T-helper 1 cell (primary cell): ENCODE results near the gene FDCSP.
A peak's percentile ranks its signal among the peaks of the same experiment; 100 is the strongest.
"Not testable (repeated sequence)": the region's sequence is repeated elsewhere in the genome, so short reads cannot be mapped to it uniquely, and the experiment has no call there.

Experiments
- DNase-seq, 5 donors: peaks; one replicate each; pipeline ENCODE4 v3.0.0-alpha.2; 2012 to 2020
- total RNA-seq, 4 donors: gene quantifications; one replicate each; lab custom pipeline; 2026; lab: John Stamatoyannopoulos, UW

FDCSP gene
- 0 reads per million in 4 donors for total RNA-seq

DNA sequence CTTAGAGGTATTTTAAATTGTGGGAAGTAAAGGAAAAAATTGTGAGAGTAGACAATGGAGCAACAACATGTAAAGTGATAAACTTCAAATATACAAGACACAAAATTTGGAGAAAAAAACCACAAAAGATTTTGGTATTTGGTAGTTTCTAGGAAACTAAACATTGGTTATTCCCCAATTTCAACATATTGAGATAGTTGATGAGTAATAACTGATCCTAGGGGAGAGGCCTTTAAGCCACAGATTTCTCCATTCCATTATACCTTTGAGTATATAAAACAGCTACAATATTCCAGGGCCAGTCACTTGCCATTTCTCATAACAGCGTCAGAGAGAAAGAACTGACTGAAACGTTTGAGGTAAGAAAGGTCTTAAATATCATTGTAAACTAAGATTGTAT is at the start of gene FDCSP:
TSS of gene FDCSP (plus strand) at position 301 of the 400 bp plus-strand sequence. CDS start 5,071 bp downstream, outside the sequence.
- DNase-seq, result no peak

DNA sequence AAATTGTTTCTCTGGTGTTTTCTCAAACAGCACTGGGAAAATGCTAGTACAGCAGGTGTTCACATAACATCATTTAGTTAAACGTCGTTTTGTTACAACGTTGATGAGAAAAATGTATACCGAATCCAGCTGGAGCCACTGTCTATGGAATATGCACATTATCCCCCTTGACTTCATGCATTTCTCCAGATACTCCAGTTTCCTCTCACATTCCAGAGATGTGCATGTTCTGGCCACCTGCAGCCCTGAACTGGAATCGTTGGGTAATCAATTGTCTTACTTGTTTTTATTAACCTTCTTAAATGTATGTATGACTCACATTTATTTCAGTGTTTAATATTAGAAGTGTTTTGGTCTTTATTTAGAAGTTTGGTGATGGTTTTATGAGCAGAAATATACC is 48.8 kb upstream of the FDCSP start:
- no peak for DNase-seq

DNA sequence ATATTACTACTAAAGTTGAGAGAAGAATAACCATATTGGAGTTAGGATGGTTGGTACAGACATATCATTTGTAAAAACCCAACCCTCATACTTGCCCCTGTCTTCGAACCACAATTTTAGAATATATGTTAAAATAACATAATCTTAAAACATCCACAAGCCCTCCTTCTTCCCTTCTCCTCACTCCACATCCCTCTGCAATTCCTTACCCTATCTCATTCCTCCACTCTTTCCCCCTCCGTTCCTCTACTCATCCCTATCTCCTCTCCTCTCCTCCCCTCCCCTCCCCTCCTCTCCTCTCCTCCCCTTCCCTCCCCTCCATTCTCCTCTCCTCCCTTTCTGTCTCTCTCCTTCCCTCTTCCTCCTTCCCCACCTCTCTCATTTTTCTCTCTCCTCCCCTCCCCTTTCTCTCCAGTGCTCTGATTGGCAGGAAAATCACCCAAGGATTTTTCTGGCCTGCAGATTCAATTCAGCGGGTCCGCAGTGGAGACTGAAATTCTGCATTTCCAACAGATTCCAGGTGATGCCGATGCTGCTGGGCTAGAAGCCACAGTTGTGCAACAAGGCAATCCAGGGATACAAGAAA is 47.8 kb upstream of the FDCSP start:
- DNase-seq, result no peak

DNA sequence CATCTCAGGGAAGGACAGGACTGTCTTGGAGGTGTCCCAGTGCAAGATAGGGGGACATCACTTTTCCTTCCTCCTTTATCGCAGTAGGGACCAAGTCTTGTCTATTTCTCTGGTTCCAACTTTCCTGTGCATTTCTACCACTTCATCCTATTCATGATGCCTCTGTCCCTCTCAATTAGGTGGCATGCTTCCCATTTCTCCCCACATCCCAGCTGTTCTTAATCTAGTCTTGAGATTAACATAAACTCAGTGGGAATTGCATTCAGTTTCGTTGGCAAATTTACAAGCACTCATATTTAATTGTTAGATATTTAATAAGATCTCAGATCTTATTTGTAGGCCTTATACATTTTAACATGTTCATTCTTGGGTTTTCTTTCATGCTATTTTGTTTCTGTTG is 46.1 kb upstream of the FDCSP start:
- no peak for DNase-seq

DNA sequence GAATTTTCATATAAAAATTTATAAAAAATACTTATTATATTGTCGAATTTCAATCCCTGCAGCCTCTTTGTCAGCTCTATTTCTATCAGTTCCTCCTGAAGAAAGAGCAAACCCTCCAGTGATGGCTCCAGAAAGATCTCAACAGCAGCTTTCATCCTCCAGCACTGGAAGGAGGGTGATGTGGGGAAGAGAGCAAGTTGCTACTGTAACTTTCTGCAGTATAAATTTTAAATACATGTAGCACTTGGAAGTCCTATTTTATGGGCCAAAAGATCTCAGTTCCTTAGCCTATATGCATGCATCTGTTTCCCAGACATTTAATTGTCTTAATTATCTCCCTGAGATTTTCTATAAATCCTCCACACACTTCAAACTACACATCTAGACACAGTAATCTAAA is 44.1 kb upstream of the FDCSP start:
- DNase-seq, result no peak

DNA sequence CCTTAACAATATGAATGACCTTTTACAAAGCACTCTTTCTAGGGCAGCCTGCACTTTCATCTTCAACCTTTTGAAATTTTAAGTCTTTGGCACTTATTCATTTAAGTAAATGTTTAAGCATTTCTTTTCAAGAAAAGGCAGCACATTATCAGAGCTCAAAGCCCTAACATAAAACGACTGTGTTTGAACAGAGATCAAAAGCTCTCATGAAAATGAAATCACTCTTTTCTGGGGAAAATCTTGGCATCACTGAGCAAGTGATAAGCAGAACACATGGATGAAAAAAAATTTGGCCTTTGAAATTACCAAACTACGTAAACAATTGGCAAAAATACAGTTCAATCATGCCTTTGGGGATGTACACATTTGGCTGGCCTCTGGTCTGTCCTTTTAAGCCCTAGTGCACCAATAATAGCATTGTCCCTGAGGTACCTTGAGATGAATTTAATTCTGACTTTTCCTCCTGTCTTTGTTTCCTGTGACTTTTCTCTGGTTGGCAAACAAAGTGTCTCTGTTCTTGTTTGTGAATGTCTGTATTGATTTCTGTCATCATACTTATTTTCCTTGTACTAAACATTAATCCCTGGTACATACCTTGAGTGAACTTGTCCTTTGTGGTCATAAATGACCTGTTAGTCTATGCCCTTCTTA is 43.3 kb upstream of the FDCSP start:
- DNase-seq, result no peak

DNA sequence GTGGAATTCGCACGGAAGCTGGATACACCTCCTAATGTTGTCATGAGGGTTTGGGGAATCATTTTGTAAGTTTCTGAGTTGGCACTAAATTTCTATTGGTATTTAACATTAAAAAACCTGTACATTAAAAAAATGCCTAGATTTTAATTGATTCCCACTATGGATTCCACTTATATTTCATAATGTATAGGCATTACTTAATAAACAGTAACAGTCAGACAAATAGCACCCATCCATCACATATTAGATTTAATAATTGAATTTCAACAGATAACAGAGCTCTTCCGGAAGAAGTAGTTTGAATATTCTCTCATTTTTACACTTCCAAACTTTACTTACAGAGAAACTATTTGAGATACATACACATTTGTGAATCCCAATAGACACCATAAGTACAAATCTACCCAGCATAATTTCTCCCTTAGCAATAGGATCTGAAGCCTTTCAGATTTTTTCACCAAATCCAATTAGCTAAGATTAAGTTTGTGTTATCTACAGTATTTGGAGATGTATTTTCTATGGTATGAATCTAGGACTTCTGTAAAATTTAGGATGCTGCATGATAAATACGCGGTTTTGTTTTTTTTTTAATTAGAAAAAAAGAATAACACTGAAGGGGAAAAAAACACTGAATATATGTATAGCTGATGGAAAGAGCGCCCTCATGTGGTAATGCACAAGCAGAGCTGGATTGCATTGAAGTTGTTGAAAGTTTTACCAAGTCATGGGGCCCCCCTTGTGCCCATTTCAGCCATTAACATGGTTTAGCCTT is 42.6 kb upstream of the FDCSP start:
- peak in 1 of 5 donors; percentile 19 for DNase-seq

DNA sequence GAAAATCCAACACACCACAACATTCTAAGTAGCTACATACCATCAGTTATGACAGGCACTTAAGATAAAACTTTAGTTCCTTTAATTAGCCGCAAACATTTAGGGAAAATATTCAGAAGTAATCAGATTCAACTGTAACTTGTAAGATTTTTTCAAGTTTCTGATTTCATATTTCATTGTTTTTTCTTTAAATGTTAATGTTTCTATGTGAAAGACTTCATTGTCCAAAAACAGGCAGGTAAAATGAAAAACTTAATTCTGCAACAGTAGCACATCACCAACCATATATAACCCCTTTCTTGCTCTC is 42.0 kb upstream of the FDCSP start:
- DNase-seq, result no peak

DNA sequence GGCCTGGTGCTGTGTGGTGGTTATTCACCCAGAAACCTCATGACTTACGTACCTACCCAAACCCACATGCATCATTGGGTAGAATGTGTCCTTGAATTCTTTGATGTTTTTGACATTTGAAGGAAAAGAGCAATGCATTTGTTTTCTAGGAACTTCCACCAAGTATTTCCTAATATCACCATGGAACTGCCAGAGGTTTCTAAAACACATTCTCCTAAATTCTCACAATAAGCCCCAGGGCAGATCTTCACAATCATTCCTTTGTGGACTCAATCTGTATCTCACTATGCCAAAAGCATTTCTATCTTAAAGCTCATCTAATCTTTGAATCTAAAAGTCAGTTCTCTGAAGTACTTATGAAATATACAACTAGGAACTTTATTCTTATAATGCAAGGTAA is 38.7 kb upstream of the FDCSP start:
- no peak for DNase-seq

DNA sequence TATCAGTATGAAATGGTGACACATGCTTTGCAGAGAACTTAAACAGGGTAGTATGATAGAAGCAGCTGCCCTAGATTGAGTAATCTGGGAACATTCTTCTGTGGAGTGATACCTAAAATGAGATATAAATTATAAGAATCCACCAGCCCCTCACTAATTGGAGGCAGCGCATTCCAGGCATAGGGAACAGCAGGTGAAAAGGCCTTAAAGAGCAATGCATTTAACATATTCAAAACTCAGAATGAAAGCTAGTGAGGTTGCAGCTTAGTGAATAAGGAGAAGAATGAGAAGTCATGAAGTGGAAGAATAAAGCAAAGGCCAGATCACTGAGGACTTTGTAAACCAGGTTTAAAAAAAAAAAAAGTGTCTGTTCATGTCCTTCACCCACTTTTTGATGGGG is 35.3 kb upstream of the FDCSP start:
- no peak for DNase-seq

DNA sequence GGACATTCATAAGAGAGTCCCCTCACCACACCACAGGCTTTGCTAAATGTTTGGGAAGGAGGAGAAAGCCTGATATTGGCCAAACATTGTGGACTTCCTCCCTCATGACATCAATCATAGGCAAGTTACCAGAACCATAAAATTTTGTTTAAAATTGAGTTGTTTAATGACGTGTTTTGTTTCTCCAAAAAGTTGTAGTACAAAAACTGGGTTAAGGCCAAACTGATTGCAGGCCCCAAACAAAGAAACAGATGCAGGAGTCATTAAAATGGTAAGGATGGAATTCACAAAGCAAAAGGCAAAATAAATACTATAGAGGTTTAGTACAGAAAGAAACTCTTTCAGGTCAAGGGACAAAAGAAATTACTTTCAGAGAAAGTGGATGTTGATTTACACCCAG is 34.3 kb upstream of the FDCSP start:
- DNase-seq, result no peak

DNA sequence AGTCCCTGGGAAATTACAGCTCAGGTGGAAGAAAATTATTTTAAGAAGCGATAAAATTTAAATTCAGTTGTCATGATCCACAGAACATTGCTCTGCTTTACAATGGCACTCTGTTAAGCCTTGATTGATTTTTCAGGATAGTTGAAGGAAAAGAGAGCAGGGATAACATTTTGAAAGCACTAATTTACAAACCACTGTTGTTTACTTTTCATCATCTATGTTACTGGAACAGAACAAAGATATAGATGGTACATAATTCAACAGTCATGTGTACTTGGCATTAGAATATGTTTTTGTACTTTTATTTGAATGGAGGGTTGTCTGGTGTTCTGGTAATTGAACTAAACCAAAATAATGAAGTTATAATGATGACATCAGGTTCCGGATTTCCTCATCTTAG is 33.0 kb upstream of the FDCSP start:
- no peak for DNase-seq

DNA sequence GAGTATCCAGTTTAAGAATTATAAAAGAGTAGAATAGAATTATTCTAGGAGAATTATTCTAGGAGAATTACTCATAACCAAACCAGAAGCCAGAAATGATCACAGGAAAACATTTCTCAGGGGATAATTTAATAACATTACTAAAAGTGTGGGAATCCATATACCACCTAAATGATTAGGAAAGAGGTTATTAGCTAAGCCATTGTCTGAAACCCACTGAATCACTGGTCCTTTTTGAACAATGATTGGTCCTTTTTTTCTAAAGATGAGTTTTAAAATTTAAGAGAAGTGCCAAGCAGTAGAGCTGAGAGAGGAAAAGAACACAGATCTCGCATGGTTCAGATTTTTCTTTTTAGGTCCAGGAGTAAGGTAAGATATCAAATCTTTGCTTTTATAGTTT is 30.5 kb upstream of the FDCSP start, which contains the start of gene ODAM:
TSS of gene ODAM (plus strand) at position 301 of the 400 bp plus-strand sequence. CDS start 819 bp downstream, outside the sequence.
- no peak for DNase-seq

DNA sequence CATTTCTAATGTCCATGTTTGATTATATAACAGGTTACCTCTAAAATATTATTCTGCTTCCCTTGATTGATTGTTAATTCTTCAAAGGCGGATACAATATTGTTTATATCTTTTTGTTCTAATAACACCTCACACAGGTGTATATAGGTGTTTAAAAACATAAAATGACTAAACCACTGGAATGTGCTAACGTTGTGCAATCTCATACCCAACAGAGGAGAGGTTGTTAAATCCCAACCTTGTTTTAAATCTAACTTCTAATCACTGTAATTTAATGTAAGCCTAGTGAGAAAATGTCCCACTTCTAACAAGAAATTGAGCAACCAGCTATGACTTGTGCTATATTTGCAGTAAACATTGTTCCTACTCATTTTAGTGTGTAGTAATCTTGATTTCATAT is 29.1 kb upstream of the FDCSP start:
- no peak for DNase-seq

DNA sequence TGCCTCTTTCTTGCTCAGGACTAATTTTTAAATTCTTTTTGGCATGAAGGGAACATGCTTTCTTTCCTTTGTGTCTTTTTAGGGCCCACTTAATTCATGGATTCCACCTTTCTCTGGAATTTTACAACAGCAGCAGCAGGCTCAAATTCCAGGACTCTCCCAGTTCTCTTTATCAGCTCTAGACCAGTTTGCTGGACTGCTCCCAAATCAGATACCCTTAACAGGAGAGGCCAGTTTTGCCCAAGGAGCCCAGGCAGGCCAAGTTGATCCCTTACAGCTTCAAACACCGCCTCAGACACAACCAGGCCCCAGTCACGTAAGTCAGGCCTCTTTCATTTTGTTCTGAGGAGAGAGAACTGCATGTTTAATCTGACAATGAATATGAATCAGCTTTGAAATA is 28.1 kb upstream of the FDCSP start:
- no peak for DNase-seq

DNA sequence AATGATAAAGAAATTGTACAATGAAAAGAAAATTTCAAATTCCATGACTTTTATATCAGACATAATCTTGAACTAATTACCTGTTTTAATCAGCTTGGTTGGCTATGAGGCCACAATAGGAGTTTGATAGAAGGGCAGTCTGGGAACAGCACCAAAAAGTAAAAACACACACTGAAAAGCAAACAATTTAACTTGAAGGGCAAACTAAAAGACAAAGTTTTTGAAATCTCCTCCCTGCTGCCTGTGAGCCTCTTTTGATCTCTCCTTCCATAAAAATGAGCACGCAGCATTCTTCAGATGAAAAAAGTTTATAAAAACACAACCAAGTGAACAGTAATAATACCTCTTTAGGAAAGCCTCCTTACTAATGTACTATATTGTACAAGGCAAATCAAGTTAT is 22.3 kb upstream of the FDCSP start:
- DNase-seq, result no peak

DNA sequence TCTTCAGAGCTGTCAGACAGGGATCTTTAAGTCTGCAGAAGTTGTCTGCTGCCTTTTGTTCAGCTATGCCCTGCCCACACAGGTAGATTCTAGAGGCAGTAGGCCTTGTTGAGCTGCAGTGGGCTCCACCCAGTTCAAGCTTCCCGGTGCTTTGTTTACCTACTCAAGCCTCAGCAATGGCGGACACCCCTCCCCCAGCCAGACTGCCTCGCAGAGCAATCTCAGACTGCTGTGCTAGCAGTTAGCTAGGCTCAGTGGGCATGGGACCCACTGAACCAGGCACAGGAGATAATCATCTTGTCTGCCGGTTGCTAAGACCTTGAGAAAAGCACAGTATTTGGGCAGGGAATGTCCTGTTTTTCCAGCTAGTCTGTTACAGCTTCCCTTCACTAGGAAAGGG is 13.2 kb upstream of the FDCSP start:
- not testable (repeated sequence) for DNase-seq

DNA sequence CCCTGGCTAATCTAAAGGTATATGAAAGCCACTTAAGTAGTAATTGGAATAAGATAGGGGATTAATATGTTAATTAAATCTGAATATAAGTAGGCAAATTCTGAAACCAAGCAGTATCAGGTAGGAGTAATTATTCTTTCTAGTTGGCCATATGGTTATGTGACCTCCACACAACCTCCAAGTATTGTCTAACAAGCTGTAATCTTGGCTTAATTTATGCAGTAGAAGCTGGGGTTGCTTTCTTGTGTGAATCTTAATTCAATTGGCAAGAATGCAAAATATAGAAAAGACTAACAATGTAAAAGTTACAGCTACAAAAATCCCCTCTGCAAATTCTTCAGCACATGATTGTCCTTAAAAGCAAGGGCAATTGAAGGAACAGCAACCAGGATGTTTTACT is 9.8 kb upstream of the FDCSP start:
- not testable (repeated sequence) for DNase-seq

DNA sequence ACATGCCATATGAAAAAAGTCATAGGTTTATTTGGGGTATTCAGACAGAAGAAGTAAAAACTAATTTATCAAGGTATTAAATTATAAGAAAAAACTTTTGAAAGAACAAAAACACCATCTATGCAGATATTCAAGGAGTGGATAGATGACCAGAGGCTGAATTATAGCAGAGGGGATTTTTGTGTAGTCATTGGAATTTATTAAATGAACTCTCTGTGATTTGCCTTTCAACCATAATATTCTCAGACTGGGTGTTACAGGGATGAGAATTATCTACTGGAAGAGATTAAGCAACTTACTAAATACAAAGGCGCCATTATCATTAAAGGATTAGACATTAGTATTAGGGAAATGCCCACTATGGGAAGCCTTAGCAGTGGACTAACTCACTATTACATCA is 9.4 kb upstream of the FDCSP start:
- DNase-seq, result not testable (repeated sequence)

DNA sequence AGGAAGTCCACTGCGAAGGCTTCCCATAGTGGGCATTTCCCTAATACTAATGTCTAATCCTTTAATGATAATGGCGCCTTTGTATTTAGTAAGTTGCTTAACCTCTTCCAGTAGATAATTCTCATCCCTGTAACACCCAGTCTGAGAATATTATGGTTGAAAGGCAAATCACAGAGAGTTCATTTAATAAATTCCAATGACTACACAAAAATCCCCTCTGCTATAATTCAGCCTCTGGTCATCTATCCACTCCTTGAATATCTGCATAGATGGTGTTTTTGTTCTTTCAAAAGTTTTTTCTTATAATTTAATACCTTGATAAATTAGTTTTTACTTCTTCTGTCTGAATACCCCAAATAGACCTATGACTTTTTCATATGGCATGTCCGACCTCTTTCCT is 4.5 kb upstream of the FDCSP start:
- not testable (repeated sequence) for DNase-seq

DNA sequence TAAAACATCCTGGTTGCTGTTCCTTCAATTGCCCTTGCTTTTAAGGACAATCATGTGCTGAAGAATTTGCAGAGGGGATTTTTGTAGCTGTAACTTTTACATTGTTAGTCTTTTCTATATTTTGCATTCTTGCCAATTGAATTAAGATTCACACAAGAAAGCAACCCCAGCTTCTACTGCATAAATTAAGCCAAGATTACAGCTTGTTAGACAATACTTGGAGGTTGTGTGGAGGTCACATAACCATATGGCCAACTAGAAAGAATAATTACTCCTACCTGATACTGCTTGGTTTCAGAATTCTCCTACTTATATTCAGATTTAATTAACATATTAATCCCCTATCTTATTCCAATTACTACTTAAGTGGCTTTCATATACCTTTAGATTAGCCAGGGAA is 4.1 kb upstream of the FDCSP start:
- not testable (repeated sequence) for DNase-seq

DNA sequence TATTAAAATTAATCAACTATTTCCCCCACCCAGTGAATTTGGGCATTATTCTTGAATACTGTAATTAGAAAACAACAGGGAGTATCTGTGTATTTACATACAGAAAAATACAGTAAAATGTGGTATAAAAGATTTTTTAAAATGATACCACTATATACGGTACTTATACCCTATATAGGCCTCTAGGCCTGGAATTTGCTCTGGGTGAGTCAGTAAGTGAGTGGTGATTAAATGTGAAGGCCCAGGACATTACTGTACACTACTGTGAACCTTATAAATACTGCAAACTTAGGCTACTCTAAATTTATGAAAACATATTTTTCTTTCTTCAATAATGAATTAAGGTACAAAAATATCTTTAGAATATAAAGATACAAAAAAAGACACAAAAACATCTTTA is 10.2 kb downstream of the FDCSP start:
- DNase-seq, result no peak

DNA sequence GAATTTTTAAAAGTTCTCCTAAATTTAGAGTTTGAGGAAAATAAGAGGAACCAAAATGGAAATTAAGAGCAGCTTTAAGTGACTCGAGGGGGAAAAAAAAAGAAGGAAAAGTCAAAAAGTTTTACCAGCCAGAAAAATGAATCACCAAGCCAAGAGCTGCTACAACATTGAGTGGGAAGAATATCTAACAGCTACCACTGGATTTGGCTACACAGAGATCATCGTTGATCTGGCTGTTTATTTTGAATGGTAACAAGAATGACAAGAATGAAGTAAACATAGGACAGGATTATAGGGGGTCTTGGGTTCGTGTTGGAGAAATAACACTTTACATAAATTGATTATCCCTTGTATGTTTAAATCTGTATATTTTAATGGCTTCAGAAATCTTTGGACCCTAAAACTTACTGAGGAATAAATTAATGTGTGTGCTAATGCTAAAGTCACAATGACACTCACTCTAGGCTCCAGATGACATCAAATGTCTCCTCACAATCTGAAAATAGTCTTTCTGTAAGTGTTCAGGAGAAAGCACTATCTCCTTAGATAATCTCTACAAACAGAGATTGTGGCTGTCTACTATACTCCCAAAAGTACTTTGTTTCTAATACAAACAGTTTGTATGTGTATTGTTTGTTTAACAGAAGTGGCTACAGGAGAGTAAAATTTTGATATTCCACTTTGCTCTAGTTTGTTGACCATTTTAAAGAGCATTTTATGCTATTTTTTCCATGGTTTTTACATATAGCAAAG is 13.4 kb downstream of the FDCSP start:
- no peak for DNase-seq
